Smooth muscle cell (in vitro differentiated cells): ENCODE data around the gene PLD4. TPM values are rescaled to one million over a fixed set of nuclear protein-coding genes. Genes with fewer than 3 reads are reported as not detected.

Source experiments
- DNase-seq: peaks from one replicate; lab custom pipeline; 2025; ENCODE audit not compliant: unreplicated experiment; lab: John Stamatoyannopoulos, UW
- H2AFZ ChIP-seq: fragments of 200-600 bp; sonication (generic); 2 replicates; pipeline ENCODE4 v1.6.0; 2016; ENCODE audit warnings: antibody characterized with exemption, low read depth, mild to moderate bottlenecking
- H3F3A ChIP-seq: fragments of 200-600 bp; sonication (generic); 2 replicates; pipeline ENCODE4 v1.6.0; 2017; ENCODE audit warnings: antibody characterized with exemption, low read depth
- H3K27ac ChIP-seq: fragments of 200-600 bp; sonication (generic); 2 replicates; pipeline ENCODE4 v1.5.1; 2016; ENCODE audit warnings: low read depth, mild to moderate bottlenecking
- H3K27me3 ChIP-seq: fragments of 200-600 bp; sonication (generic); 2 replicates; pipeline ENCODE4 v1.6.1; 2016; ENCODE audit warnings: low read depth, mild to moderate bottlenecking
- H3K36me3 ChIP-seq: fragments of 200-600 bp; sonication (generic); 2 replicates; pipeline ENCODE4 v1.5.1; 2016; ENCODE audit warnings: low read depth
- H3K4me1 ChIP-seq: fragments of 200-600 bp; sonication (generic); 2 replicates; pipeline ENCODE4 v1.5.1; 2016; ENCODE audit warnings: low read depth
- H3K4me2 ChIP-seq: fragments of 200-600 bp; sonication (generic); 2 replicates; pipeline ENCODE4 v1.6.0; 2016; ENCODE audit warnings: mild to moderate bottlenecking
- H3K4me3 ChIP-seq: fragments of 200-600 bp; sonication (generic); 2 replicates; pipeline ENCODE4 v1.5.1; 2016; ENCODE audit warnings: mild to moderate bottlenecking
- H3K79me2 ChIP-seq: fragments of 200-600 bp; sonication (generic); 2 replicates; pipeline ENCODE4 v1.6.0; 2016; ENCODE audit warnings: low read depth, mild to moderate bottlenecking
- H3K9ac ChIP-seq: fragments of 200-600 bp; sonication (generic); 2 replicates; pipeline ENCODE4 v1.6.0; 2016; ENCODE audit warnings: low read depth
- H3K9me3 ChIP-seq: fragments of 200-600 bp; sonication (generic); replicated peaks from 2 replicates; pipeline ENCODE4 v1.5.1; 2016; ENCODE audit warnings: low read depth
- H4K20me1 ChIP-seq: fragments of 200-600 bp; sonication (generic); 2 replicates; pipeline ENCODE4 v1.6.0; 2016; ENCODE audit warnings: low read depth
- WGBS: methylation state at CpG from one replicate; pipeline ENCODE4 v1.1.7; 2016; ENCODE audit warnings: low lambda C conversion rate; 5-methylcytosine and 5-hydroxymethylcytosine counted together
- polyA plus RNA-seq: library from polyadenylated mRNA; unstranded; fragments of >200 nt; fragmentation: Nextera tagmentation; extraction: Ambion mirVana; gene quantifications from 2 replicates; pipeline ENCODE4 v1.2.1, GENCODE V29; 2016
- total RNA-seq: library from RNA; depleted of rRNA; stranded (reverse); fragments of >200 nt; gene quantifications from 2 replicates; pipeline ENCODE4 v1.2.3, GENCODE V29; 2014
- TF ChIP-seq, protein P1 (sequence below): fragments of 200-600 bp; sonication (generic); IDR thresholded peaks from 2 replicates; pipeline ENCODE4 v1.5.1; 2017; ENCODE audit warnings: borderline replicate concordance, mild to moderate bottlenecking, antibody characterized with exemption; ENCODE audit not compliant: insufficient read depth, poor library complexity, severe bottlenecking

Gene PLD4
- total and polyA plus RNA-seq, 2 experiments from 2014 or later = 0.06 to 0.09 TPM

DNA sequence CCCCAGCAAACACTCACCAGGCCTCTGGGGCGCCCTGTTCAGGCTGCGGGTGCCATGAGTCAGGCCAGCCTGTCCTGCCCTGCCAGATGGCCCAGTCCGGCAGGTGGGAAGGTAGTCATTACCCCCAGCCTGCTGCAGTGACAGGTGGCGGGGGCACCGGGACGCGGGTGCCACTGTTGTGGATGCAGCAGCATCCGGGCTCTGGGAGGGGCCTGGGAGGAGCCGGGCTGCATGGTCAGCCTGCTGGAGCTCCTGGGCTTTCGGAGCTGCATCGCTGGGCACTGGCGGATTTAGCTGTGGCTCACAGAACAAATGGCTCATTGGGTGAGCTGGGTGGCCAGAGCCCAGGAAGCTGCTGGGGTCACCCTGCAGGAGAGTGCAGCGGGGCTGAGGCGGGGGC lies 46.1 kb upstream of the PLD4 start:
- Histone ChIP-seq H3K9ac (no peak overlapping the region), H3K27ac (no peak overlapping the region), H3K4me3 (no peak overlapping the region), H3K9me3 (no peaks in the 10 kb centered on the region), H3K4me2 (no peak overlapping the region), H3K27me3 (no peaks in the 10 kb centered on the region), H2AFZ (no peak overlapping the region), H3K36me3 (no peaks in the 10 kb centered on the region), H3K4me1 (no peaks in the 10 kb centered on the region), H3F3A (no peaks in the 10 kb centered on the region), H3K79me2 (peaks cover 6% of the 10 kb centered on the region), H4K20me1 (peaks cover 71% of the 10 kb centered on the region)
- TF ChIP-seq, protein P1, sequence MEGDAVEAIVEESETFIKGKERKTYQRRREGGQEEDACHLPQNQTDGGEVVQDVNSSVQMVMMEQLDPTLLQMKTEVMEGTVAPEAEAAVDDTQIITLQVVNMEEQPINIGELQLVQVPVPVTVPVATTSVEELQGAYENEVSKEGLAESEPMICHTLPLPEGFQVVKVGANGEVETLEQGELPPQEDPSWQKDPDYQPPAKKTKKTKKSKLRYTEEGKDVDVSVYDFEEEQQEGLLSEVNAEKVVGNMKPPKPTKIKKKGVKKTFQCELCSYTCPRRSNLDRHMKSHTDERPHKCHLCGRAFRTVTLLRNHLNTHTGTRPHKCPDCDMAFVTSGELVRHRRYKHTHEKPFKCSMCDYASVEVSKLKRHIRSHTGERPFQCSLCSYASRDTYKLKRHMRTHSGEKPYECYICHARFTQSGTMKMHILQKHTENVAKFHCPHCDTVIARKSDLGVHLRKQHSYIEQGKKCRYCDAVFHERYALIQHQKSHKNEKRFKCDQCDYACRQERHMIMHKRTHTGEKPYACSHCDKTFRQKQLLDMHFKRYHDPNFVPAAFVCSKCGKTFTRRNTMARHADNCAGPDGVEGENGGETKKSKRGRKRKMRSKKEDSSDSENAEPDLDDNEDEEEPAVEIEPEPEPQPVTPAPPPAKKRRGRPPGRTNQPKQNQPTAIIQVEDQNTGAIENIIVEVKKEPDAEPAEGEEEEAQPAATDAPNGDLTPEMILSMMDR = no peak
- DNase-seq = no peak
- 91% methylated on average over 14 of the region's 14 CpGs for WGBS

DNA sequence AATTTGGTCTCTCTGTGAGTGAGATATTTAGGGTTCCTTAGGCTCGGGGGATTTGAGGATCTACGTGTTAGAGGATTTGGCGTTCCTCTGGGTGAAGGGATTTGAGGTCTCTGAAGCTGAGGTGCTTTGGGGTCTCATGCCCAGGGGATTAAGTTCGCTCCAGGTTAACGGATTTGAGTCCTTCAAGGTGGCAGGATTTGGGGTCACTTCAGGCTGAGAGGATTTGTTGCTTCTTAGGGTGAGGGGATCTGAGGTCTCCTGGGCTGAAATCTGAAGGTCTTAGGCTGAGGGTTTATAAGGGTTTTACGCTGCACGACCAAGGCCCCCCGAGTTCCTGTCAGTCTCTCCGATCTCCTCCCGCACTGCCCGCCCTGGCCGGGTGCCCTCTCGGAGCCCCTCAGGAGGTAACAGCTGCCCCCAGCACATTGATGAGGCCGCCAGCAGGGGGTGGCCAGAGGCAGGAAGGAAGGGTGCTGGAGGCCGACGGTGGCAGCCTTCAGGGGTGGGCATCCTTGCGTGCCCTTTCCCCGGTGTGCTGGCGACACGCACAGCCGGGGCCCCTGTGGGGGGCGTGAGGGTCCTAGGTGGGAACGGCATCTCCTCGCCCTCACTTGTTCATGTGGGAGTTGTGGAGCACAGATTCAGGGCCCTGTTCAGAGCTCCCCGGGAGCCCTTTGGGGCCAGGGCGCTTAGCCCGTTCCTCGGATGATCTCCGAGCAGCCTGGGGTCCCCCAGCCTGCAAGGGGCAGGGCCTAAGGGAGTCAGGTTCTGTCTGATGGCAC lies 45.3 kb upstream of the PLD4 start:
- TF ChIP-seq, protein P1 = no peak
- H3K9me3 ChIP-seq = no peaks in the 10 kb centered on the region
- no peaks in the 10 kb centered on the region for H3K79me2 ChIP-seq
- no peaks in the 10 kb centered on the region for H3K36me3 ChIP-seq
- no peak overlapping the region for H3K9ac ChIP-seq
- no peak overlapping the region for H2AFZ ChIP-seq
- WGBS = 92% methylated on average over 29 of the region's 29 CpGs
- no peaks in the 10 kb centered on the region for H3K27me3 ChIP-seq
- H4K20me1 ChIP-seq = peaks cover 63% of the 10 kb centered on the region
- no peak for DNase-seq
- no peak overlapping the region for H3K27ac ChIP-seq
- H3F3A ChIP-seq = no peaks in the 10 kb centered on the region
- no peak overlapping the region for H3K4me2 ChIP-seq
- H3K4me3 ChIP-seq = no peak overlapping the region
- no peaks in the 10 kb centered on the region for H3K4me1 ChIP-seq

DNA sequence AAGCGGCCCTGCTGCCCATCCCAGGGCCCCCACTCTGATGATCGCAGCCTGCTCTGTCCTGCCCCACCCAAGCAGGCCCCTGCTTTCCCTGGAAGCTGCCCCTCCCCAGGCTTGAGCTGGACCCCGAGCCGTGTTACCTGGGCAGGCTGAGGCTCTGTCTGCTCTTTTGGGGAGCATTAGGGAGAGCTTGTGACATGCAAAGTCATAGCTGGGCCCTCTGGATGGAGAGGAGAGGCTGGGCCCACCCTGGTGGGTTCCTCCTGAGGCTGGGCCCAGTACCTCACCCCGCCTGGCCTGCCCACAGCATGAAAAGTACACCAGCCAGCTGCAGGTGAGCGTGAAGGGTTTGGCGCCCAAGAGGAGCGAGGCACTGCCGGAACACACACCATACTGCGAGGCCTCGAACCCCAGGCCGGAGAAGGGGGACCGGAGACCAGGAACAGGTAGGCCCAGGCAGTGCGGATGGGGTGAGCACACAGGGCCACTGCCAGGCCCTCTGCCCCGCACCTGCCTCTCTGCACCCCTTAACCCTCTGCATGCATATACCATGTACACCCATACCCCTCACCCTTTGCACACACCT lies 44.6 kb upstream of the PLD4 start:
- Histone ChIP-seq H3K27ac (no peak overlapping the region), H3K4me2 (no peak overlapping the region), H3K4me3 (no peak overlapping the region), H2AFZ (no peak overlapping the region), H3K36me3 (no peaks in the 10 kb centered on the region), H3K9me3 (no peaks in the 10 kb centered on the region), H3K27me3 (no peaks in the 10 kb centered on the region), H3F3A (no peaks in the 10 kb centered on the region), H3K4me1 (no peaks in the 10 kb centered on the region), H3K9ac (no peak overlapping the region), H4K20me1 (peaks cover 56% of the 10 kb centered on the region), H3K79me2 (no peaks in the 10 kb centered on the region)
- no peak for DNase-seq
- WGBS = 96% methylated on average over 15 of the region's 15 CpGs
- TF ChIP-seq, protein P1 = no peak
